ES-I3 (cell line): ENCODE measurements around the gene PTPRU.

Source experiments
- H3K36me3 ChIP-seq: 2 replicates; pipeline ENCODE4 v1.6.1; 2013; ENCODE audit warnings: mild to moderate bottlenecking, low read length, control low read depth, moderate library complexity; ENCODE audit not compliant: insufficient read depth
- H3K4me1 ChIP-seq: 2 replicates; pipeline ENCODE4 v1.6.1; 2013; ENCODE audit warnings: mild to moderate bottlenecking, control low read depth, low read length; ENCODE audit not compliant: insufficient read depth
- H3K9ac ChIP-seq: 2 replicates; pipeline ENCODE4 v1.6.1; 2013; ENCODE audit warnings: low read depth, mild to moderate bottlenecking, low read length, moderate library complexity
- H3K9me3 ChIP-seq: 2 replicates; pipeline ENCODE4 v1.6.1; 2013; ENCODE audit warnings: mild to moderate bottlenecking, low read length, moderate library complexity; ENCODE audit not compliant: control insufficient read depth, insufficient read depth

Gene PTPRU

GRCh38 chr1:29322861-29323585, 86.7 kb downstream of the PTPRU start:
- H3K9ac ChIP-seq = no peak overlapping the region
- no peaks in the 10 kb centered on the region for H3K36me3 ChIP-seq
- peaks cover 6% of the 10 kb centered on the region; the same call in 1 of the 2 replicates for H3K4me1 ChIP-seq
- no peaks in the 10 kb centered on the region for H3K9me3 ChIP-seq

GRCh38 chr1:29323636-29324035, 87.3 kb downstream of the PTPRU start:
- Histone ChIP-seq H3K36me3 (no peaks in the 10 kb centered on the region), H3K9ac (no peak overlapping the region), H3K4me1 (peaks cover 6% of the 10 kb centered on the region; the same call in 1 of the 2 replicates), H3K9me3 (no peaks in the 10 kb centered on the region)

- peaks cover 6% of the 10 kb centered on the region; the same call in 1 of the 2 replicates for H3K4me1 ChIP-seq
- H3K36me3 ChIP-seq = no peaks in the 10 kb centered on the region
- H3K9ac ChIP-seq = no peak overlapping the region; the same call in 1 of the 2 replicates
- H3K9me3 ChIP-seq = no peaks in the 10 kb centered on the region
Measured at GRCh38 chr1:29324202-29324601, 87.9 kb downstream of the PTPRU start.

GRCh38 chr1:29324771-29325351, 88.5 kb downstream of the PTPRU start:
- no peaks in the 10 kb centered on the region for H3K9me3 ChIP-seq
- H3K36me3 ChIP-seq = no peaks in the 10 kb centered on the region
- peaks cover 6% of the 10 kb centered on the region; the same call in 1 of the 2 replicates for H3K4me1 ChIP-seq
- peak overlapping the region; percentile 54; the same call in 1 of the 2 replicates for H3K9ac ChIP-seq

DNA sequence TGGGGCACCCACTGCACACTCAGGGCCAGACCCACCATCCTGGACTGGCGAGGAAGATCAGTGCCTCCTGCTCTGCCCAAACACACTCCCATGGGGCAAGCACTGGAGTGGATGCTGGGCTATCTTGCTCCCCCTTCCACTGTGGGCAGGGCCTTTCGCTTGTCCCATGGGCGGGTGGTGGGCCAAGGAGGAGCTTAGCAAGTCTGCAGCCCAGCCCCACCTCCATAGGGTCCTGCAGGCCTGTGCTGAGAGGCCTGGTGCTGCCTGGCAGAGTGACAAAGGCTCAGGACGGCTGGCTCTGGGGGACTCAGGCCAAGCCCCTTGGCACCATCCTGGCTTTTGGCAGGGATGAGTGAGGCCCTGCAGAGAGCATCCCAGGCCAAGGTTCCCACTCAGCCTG, 89.4 kb downstream of the PTPRU start:
- peaks cover 6% of the 10 kb centered on the region; the same call in 1 of the 2 replicates for H3K4me1 ChIP-seq
- H3K9ac ChIP-seq = peak overlapping the region; percentile 54; the same call in 1 of the 2 replicates
- no peaks in the 10 kb centered on the region for H3K36me3 ChIP-seq
- no peaks in the 10 kb centered on the region for H3K9me3 ChIP-seq

DNA sequence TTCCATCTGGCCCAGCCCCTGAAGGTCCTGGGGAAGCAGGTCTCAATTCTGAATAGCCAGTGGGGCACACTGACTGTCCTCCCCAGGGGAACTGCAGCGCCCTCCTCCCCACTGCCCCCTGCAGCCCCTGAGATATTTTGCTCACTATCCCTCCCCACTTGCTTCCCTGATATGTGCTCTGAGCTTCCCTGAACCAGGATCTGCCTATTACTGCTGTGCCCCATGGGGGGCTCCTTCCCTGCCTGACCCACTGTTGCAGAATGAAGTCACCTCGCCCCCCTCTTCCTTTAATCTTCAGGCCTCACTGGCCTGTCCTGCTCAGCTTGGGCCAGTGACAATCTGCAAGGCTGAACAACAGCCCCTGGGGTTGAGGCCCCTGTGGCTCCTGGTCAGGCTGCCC, 89.8 kb downstream of the PTPRU start:
- Histone ChIP-seq H3K36me3 (no peaks in the 10 kb centered on the region), H3K9ac (no peak overlapping the region), H3K9me3 (no peaks in the 10 kb centered on the region), H3K4me1 (peaks cover 6% of the 10 kb centered on the region; the same call in 1 of the 2 replicates)

DNA sequence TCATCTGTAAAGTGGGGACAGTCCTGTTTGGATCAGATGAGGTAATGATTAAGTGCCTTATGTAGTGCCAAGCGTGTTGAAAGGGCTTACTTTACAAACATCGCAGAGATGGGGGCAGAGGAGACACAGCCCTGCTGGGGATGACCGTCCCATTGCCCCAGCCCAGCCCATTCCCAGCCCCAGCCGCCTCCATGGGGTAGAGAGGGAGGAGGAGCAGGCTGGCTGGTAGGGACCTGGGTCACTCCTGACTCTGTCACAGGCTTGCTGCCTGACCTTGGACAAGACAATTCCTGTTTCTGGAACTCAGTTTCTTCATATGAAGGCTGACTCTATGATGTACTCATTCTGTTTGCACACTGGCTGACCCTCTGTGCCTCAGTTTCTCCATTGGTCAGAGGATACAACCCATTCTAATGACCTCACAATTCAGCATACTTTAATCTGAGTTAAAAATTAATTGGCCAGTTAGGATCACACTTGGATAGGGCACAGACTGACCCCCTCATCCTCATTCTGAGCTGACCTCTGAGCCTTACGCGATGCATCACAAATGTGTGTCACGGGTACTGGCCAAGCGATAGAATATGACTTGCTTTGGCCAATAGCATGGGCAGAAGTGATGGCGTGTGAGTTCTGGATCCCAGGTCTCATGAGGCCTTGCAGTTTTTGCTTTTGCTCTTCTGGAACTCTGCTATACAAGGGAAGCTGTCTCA, 91.1 kb downstream of the PTPRU start:
- no peaks in the 10 kb centered on the region for H3K36me3 ChIP-seq
- no peak overlapping the region for H3K9ac ChIP-seq
- peaks cover 6% of the 10 kb centered on the region; the same call in 1 of the 2 replicates for H3K4me1 ChIP-seq
- no peaks in the 10 kb centered on the region for H3K9me3 ChIP-seq

GRCh38 chr1:29329022-29329775, 92.9 kb downstream of the PTPRU start:
- Histone ChIP-seq H3K36me3 (no peaks in the 10 kb centered on the region), H3K9ac (no peak overlapping the region), H3K4me1 (peaks cover 6% of the 10 kb centered on the region; the same call in 1 of the 2 replicates), H3K9me3 (no peaks in the 10 kb centered on the region)

DNA sequence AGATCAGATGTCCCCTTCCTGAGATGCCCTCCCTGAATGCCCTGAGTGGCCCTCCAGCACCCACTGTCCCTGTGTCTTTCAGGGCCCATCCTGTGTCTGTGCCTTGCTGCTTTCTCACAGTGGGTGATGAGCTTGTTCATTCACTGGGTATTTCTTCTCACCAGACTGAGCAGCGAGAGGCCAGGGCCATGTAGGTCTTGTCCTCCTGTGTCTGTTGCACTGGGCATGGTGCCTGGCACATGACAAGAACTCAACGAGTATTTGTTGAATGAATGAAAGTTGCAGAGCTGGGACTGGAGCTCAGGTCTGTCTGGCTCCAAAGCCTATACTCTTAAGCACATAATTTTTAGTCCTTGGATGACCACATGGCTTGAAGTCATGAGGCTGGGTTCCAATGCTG, 93.8 kb downstream of the PTPRU start:
- H3K4me1 ChIP-seq = peaks cover 6% of the 10 kb centered on the region; the same call in 1 of the 2 replicates
- H3K36me3 ChIP-seq = no peaks in the 10 kb centered on the region
- no peak overlapping the region for H3K9ac ChIP-seq
- no peaks in the 10 kb centered on the region for H3K9me3 ChIP-seq

- Histone ChIP-seq H3K9me3 (no peaks in the 10 kb centered on the region), H3K4me1 (peaks cover 1% of the 10 kb centered on the region; the same call in 1 of the 2 replicates)
Measured at GRCh38 chr1:29330856-29331255, 94.5 kb downstream of the PTPRU start.

DNA sequence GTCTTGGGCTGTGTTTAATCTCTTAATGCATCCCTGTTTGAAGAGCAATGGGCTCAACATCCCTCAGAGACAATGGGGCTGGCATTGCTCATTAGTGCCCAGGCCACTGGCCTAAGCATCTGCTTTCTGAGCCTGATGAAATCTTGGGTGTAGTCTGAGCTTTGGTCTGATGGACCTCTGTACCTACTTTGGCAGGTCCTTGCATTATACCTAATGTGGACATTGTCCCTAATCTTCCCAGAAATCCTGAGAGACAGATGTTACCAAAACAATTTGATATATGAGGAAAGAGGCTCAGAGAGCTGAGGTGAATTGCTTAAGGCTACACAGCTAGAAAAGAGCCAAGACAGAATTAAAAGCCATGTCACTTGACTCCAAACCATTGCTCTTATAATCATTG, 95.0 kb downstream of the PTPRU start:
- H3K4me1 ChIP-seq = no peaks in the 10 kb centered on the region

More at GRCh38 chr1:29330856-29331255, 94.5 kb downstream of the PTPRU start:
- Histone ChIP-seq H3K9ac (no peak overlapping the region), H3K36me3 (0 out of 2 replicates have a peak, but pooled peaks cover 2% of the 10 kb centered on the region)

DNA sequence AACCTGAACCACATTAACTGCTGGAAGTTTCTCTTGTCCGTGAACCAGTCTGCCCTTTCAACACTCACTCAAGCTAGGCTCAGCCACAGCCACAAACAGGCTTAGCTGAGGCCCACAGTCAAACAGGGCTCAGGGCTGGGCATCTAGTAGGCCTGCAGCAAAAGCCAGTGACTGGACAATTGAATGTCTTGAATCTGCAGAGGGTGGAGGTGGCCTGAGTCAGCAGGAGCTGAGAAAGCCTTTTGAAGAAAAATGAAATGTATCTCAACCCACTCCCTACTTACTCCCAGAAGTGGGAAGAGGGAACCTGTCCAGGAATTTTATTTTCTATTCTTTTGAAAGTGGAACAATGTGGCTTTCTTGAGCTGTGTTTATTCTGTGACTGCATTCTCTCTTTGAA, 95.4 kb downstream of the PTPRU start:
- H3K9me3 ChIP-seq = no peaks in the 10 kb centered on the region
- H3K4me1 ChIP-seq = no peaks in the 10 kb centered on the region
- no peak overlapping the region for H3K9ac ChIP-seq
- H3K36me3 ChIP-seq = 0 out of 2 replicates have a peak, but pooled peaks cover 3% of the 10 kb centered on the region

More for the DNA sequence above, 95.0 kb downstream of the PTPRU start:
- H3K36me3 ChIP-seq = 0 out of 2 replicates have a peak, but pooled peaks cover 3% of the 10 kb centered on the region
- no peak overlapping the region for H3K9ac ChIP-seq
- H3K9me3 ChIP-seq = no peaks in the 10 kb centered on the region

DNA sequence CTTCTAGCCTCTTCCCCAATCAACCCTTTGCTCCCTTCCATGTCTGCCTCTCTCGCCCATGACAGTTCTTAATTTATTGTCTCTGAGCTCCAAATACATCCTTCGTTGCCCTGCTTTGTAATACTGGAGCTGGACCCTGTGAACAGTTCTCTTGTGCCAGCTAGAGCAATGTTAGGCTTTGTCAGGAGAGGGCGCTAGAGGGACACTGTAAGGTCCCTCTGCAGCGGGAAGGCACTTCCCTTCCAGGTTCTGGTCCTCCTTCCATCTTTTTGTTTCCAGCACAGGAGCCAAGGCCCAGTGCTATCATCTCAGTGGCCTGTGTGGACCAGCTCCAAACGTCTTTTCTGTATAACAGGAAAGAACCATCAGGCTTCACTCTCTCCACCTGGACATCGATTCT, 95.9 kb downstream of the PTPRU start:
- Histone ChIP-seq H3K9ac (no peak overlapping the region), H3K9me3 (no peaks in the 10 kb centered on the region), H3K4me1 (no peaks in the 10 kb centered on the region), H3K36me3 (0 out of 2 replicates have a peak, but pooled peaks cover 3% of the 10 kb centered on the region)

DNA sequence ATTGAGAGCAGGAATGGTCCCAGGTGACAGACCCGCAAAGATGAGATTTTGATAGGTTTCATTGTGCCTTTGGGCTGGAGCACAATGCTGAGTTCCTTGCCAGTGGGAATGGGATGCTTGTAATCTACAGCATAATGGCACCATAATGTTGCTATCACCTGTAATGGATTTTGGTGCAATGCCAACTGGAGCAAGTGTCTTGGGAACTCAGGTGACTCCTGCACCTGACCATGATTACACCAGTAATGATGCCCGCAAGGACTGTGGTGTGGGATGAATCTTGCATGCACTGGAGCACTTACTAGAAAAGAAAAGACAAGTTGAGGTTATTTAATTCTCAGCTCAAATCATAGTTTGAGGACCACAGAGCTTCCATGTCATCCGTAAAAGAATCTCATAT, 96.7 kb downstream of the PTPRU start:
- Histone ChIP-seq H3K9me3 (no peaks in the 10 kb centered on the region), H3K4me1 (no peaks in the 10 kb centered on the region), H3K36me3 (0 out of 2 replicates have a peak, but pooled peaks cover 3% of the 10 kb centered on the region), H3K9ac (no peak overlapping the region)
